Left colon (tissue), 2 donors: ENCODE measurements around the gene TTC16. TPM values are rescaled to one million over a fixed set of nuclear protein-coding genes. Genes with fewer than 3 reads are reported as not detected.
"Not testable (repeated sequence)": the region's sequence is repeated elsewhere in the genome, so short reads cannot be mapped to it uniquely, and the experiment has no call there.

Experiments used
- ATAC-seq: fragments of 200-7000 bp; cut with Tn5 transposase; one replicate; pipeline ENCODE4 v1.9.1; 2020; ENCODE audit warnings: mild to moderate bottlenecking, moderate library complexity
- DNase-seq, 2 donors: peaks; one replicate each; pipeline ENCODE4 v3.0.0-alpha.2; 2020
- intact Hi-C, 2 donors: fragments of 100-400 bp; cut with DNase I in 1 of 2; cut with micrococcal nuclease in 1 of 2; formaldehyde crosslinking; loops; one replicate each; pipeline versions ENCODE4 v1.11.2 to v1.14.0; 2022; cut with DNase I, micrococcal nuclease
- total RNA-seq, 2 donors: library from RNA; stranded (reverse); fragmentation: NEBNext Ultra II Directional; extraction: Animal tissue kit (Norgen Biotek cat#: 25700); gene quantifications; one replicate each; pipeline ENCODE4 v1.2.1, GENCODE V29; 2021
- donor health status: DM: no; HTN: no; CAD: no.
- donor health status: DM: yes; HTN: yes; CAD: no.

The TTC16 gene
- total RNA-seq, 2 donors from 2014 or later = 0.08 TPM; not detected in 1

DNA sequence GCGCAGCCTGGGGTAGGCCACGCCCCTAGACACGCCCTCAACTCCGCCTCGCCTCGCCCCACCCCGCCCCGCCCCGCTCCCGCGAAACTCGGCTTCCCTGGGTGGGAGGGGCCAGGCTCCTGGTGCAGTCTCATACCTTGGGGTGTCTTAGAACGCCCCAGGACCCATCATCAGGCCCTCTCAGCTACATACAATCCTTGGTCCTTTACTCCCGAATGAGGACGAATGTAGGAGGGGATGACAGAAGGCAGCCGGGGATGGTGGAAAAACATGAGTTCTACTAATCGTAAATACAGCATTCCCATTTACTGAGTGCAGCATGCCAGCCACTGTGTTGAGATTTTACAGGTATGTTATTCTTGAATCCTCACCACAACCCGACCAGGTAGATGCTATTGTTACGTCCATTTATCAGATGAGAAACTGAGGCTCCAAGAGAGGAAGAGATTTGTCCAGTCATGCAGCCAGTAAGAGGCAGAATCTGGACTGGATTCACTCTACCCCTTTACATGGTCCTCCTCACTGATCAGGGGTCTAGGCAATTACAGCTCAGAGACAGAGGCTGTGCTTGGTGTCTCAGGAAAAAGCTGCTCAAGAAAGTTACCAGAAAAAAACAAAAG is 55.8 kb downstream of the TTC16 start:
- intact Hi-C loops = no loop called here

GRCh38 chr9:127772603-127773002 is 56.7 kb downstream of the TTC16 start:
- ATAC-seq = no peak

More for the DNA sequence above, 55.8 kb downstream of the TTC16 start:
- ATAC-seq (no peak), DNase-seq (no peak)

GRCh38 chr9:127773272-127773671 is 57.4 kb downstream of the TTC16 start:
- ATAC-seq = no peak
- no peak for DNase-seq
- intact Hi-C loops = no loop called here

More at GRCh38 chr9:127772603-127773002, 56.7 kb downstream of the TTC16 start:
- intact Hi-C loops = no loop called here
- no peak for DNase-seq

DNA sequence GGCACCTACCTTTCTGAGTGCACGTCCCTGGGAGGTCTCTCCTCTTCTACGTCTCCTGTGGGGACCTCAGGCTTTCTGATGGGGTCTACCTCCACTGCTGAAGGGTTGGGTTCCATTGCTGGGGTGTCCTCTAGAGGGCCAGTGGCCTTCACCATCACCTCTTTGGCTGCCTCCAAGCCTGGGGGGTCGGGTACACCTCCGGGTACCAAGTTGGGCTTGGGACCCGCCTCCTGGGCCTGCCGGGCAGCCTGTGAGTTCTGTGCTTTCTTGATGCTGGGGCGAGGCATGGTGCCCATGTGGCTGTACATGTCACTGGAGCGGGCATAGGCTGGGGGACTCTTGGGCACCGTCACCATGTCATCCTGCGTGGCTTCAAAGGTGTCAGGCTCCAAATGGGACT is 58.1 kb downstream of the TTC16 start:
- intact Hi-C loops = no loop called here
- ATAC-seq (no peak), DNase-seq (no peak)

GRCh38 chr9:127776195-127776923 is 60.5 kb downstream of the TTC16 start:
- ATAC-seq (no peak), DNase-seq (peak in 1 of 2 donors; percentile 68)
- intact Hi-C loops = no loop called here

- ATAC-seq (no peak), DNase-seq (no peak)
- intact Hi-C loops = no loop called here
Measured at GRCh38 chr9:127776924-127777289, 61.0 kb downstream of the TTC16 start.

GRCh38 chr9:127777368-127777980 is 61.6 kb downstream of the TTC16 start:
- intact Hi-C loops = no loop called here
- DNase-seq = no peak
- no peak for ATAC-seq

DNA sequence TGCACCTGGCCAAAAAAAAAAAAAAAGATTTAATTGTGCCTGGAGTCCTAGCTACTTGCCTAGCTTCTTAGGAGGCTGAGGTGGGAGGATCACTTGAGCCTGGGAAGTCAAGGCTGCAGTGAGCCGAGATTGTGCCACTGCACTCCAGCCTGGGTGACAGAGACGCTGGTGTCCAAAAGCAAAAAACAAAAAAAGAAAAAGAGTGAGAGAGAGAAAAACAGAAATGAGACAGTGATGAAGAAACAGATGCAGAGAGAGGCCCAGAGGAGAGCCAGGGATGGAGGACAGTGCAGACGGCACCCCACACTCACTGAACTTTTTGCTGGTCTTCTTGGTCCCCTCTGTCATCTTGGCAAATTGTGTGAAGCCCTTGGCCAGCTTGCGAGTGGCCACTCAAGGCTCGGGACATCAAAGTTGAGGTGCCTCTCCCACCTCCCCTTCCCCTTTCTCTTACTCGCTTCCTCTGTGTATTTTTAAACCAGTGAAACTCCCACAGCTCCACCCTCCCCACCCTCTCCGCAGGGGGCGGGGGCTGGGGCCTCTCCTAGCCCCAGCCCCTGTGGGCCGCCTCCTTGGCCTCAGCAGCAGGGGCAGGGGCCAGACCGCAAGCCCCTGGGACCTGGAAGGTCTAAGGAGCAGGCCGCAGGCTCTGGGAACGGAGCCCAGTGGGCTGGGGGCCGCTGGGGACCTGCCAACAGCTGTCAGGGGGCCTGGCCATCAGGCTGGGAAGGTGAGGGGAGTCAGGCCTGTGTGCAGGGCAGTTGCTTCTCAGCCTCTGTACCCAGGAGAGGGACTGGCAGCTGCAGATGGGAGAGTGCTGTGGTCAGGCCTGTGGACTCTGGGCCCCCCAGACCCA is 62.6 kb downstream of the TTC16 start, which contains the start of gene SH2D3C:
SH2D3C (minus strand) TSS at position 387 of the 856 bp plus-strand sequence; CDS start at position 348, 39 bp downstream.
- peak in 1 of 2 donors; percentile 42 for DNase-seq
- intact Hi-C loops = no loop called here
- peak; percentile 27 for ATAC-seq

- peak; percentile 51 to 54 for DNase-seq
- intact Hi-C loops = no loop called here
- ATAC-seq = peak; percentile 21
Measured at GRCh38 chr9:127779136-127779981, 63.5 kb downstream of the TTC16 start.

- DNase-seq (no peak), ATAC-seq (no peak)
- intact Hi-C loops = loop anchor here in 1 of 2 donors (5.0 to 10.0 kb wide), 2 partner anchors 43 to 134 kb away; partner anchors contain the start of genes ST6GALNAC4 and TOR2A
Measured at GRCh38 chr9:127780126-127780885, 64.4 kb downstream of the TTC16 start.

DNA sequence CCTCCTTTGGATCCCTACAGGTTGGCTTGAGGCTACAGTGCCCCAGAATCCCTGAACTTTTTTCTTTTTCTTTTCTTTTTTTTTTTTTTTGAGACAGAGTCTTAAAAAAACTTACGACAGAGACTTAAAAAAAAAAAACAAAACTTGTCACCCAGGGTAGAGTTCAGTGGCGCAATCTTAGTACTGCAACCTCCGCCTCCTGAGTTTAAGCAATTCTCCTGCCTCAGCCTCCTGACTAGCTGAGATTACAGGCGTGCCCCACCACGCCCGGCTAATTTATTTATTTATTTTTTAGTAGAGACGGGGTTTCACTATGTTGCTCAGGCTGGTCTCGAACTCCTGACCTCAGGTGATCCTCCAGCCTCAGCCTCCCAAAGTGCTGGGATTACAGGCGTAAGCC is 65.0 kb downstream of the TTC16 start:
- intact Hi-C loops = loop anchor here in 1 of 2 donors (5.0 to 10.0 kb wide), 2 partner anchors 44 to 134 kb away; partner anchors contain the start of genes ST6GALNAC4 and TOR2A
- ATAC-seq, DNase-seq: not testable (repeated sequence)

Other genes starting within 250 kb of the TTC16 start
- gene STXBP1, start 103.8 kb upstream of the TTC16 start, total RNA-seq = 10 to 100 TPM in 1 of 2 donors, 1 to 10 TPM in 1; 9.0 to 15.0 TPM
- gene CFAP157, start 9.1 kb upstream of the TTC16 start, total RNA-seq = under 1 TPM in 1 of 2 donors, not detected in 1; 0.14 TPM
- 1 to 10 TPM; 5.5 to 8.3 TPM for gene PTRH1, start 416 bp upstream of the TTC16 start, total RNA-seq
- 10 to 100 TPM; 32.0 to 32.7 TPM for gene TOR2A, start 19.2 kb downstream of the TTC16 start, total RNA-seq
- gene SH2D3C, start 62.6 kb downstream of the TTC16 start, total RNA-seq = 1 to 10 TPM; 2.8 to 3.1 TPM
- gene CDK9, start 70.0 kb downstream of the TTC16 start, total RNA-seq = 10 to 100 TPM; 70.4 to 87.4 TPM
- gene FPGS, start 86.8 kb downstream of the TTC16 start, total RNA-seq = 10 to 100 TPM; 31.4 to 47.0 TPM
- gene ENG, start 138.6 kb downstream of the TTC16 start, total RNA-seq = 10 to 100 TPM; 15.1 to 26.5 TPM
- gene AK1, start 161.6 kb downstream of the TTC16 start, total RNA-seq = 100 to 1,000 TPM; 114 to 141 TPM
- 100 to 1,000 TPM; 222 to 302 TPM for gene ST6GALNAC6, start 183.5 kb downstream of the TTC16 start, total RNA-seq
- gene ST6GALNAC4, start 201.0 kb downstream of the TTC16 start, total RNA-seq = 10 to 100 TPM; 37.5 to 46.9 TPM
- 1 to 10 TPM; 1.3 to 1.9 TPM for gene PIP5KL1, start 214.7 kb downstream of the TTC16 start, total RNA-seq
- 10 to 100 TPM; 25.1 to 28.6 TPM for gene DPM2, start 221.8 kb downstream of the TTC16 start, total RNA-seq